HUES6 (cell line): Measurements from ENCODE around the gene ETV3L.

Source experiments
- H3K27ac ChIP-seq: 2 replicates; pipeline ENCODE4 v1.7.0; 2013; ENCODE audit warnings: low read depth, mild to moderate bottlenecking, low read length, inconsistent platforms
- H3K27me3 ChIP-seq: 2 replicates; pipeline ENCODE4 v1.6.1; 2013; ENCODE audit warnings: low read length; ENCODE audit not compliant: control insufficient read depth, insufficient read depth
- H3K36me3 ChIP-seq: 2 replicates; pipeline ENCODE4 v1.6.1; 2013; ENCODE audit warnings: low read length; ENCODE audit not compliant: control insufficient read depth, insufficient read depth
- H3K4me1 ChIP-seq: 2 replicates; pipeline ENCODE4 v1.6.1; 2013; ENCODE audit warnings: low read length; ENCODE audit not compliant: control insufficient read depth, insufficient read depth
- H3K4me3 ChIP-seq: 2 replicates; pipeline ENCODE4 v1.5.1; 2013; ENCODE audit warnings: low read depth, low read length
- H3K9ac ChIP-seq: one replicate; pipeline ENCODE4 v1.6.1; 2013; ENCODE audit warnings: mild to moderate bottlenecking, low read length
- H3K9me3 ChIP-seq: 2 replicates; pipeline ENCODE4 v1.6.1; 2013; ENCODE audit warnings: low read depth, low read length; ENCODE audit not compliant: control insufficient read depth, insufficient read depth

ETV3L gene

GRCh38 chr1:157091668-157092273 lies 7.8 kb downstream of the ETV3L start:
- H3K9ac ChIP-seq = no peak overlapping the region
- H3K27me3 ChIP-seq = no peaks in the 10 kb centered on the region
- peaks cover 6% of the 10 kb centered on the region; the same call in 1 of the 2 replicates for H3K4me1 ChIP-seq
- no peaks in the 10 kb centered on the region for H3K9me3 ChIP-seq
- H3K4me3 ChIP-seq = no peak overlapping the region
- H3K27ac ChIP-seq = no peak overlapping the region
- no peaks in the 10 kb centered on the region for H3K36me3 ChIP-seq

DNA sequence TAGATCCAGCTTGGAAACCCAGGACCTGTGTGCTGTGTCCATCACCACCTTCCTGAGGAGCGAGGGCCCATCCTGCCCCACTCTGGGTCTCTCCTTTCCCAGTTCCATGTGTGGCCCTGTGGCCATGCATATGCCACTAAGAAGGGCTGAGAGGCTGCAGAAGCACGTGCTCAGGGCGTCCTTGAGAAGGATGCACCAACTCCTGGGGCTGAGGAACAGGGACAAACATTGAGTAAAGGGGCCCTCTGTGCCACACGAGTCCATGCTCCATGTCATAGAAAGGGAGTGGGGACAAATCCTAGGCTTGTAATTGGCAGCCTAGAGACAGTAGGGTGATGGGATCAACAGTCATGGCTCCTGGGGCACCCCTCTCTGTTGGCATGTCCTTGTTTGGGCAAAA lies 8.4 kb downstream of the ETV3L start:
- Histone ChIP-seq H3K4me3 (no peak overlapping the region), H3K9ac (no peak overlapping the region), H3K27me3 (no peaks in the 10 kb centered on the region), H3K36me3 (no peaks in the 10 kb centered on the region), H3K27ac (no peak overlapping the region), H3K9me3 (no peaks in the 10 kb centered on the region), H3K4me1 (peaks cover 11% of the 10 kb centered on the region)

DNA sequence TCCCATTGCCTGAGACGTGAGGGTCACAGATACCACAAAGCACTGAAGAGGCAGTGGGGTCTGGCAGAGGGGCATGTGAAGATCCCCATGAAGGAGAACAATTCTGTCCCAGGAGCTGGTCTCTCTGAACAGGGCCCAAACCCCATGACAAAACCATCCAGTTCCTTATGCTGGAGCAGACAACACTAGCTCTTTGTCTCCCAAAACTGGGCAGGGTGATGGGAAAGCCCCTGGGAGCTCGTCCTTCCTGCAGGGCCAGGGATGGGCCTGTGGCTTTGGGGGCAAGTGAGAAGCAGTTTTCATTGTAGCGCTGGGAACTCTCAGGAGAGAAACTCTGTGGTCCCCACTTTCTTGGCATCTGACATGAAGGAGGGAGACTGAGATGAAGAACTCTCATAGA lies 8.8 kb downstream of the ETV3L start:
- Histone ChIP-seq H3K4me1 (peaks cover 13% of the 10 kb centered on the region), H3K9ac (no peak overlapping the region), H3K9me3 (no peaks in the 10 kb centered on the region), H3K27me3 (no peaks in the 10 kb centered on the region), H3K4me3 (no peak overlapping the region), H3K27ac (no peak overlapping the region), H3K36me3 (no peaks in the 10 kb centered on the region)

DNA sequence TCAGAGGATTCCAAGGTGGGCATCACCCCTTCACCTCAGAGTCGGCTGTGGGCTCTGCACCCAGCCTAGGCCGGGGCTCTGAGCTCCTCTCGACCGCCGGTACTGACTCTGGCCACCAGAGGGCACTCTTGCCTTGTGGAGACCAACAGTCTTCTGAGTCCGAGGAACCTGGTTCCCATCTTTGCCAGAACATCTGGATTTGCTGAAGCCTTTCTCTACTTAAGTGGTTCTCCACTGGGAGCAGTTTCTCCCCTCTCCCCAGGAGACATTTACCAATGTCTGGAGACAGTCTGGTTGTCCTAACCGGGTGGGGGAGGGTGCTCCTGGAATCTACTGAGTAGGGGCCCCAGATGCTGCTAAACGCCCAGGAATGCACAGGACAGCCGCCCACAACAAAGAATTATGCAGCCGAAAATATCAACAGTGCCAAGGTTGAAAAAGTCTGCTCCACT lies 9.4 kb downstream of the ETV3L start:
- no peaks in the 10 kb centered on the region for H3K9me3 ChIP-seq
- no peak overlapping the region for H3K9ac ChIP-seq
- H3K36me3 ChIP-seq = no peaks in the 10 kb centered on the region
- H3K4me1 ChIP-seq = peaks cover 13% of the 10 kb centered on the region
- H3K27me3 ChIP-seq = no peaks in the 10 kb centered on the region
- no peak overlapping the region for H3K4me3 ChIP-seq
- H3K27ac ChIP-seq = no peak overlapping the region

- H3K36me3 ChIP-seq = no peaks in the 10 kb centered on the region
- no peaks in the 10 kb centered on the region for H3K27me3 ChIP-seq
- no peak overlapping the region for H3K9ac ChIP-seq
- peaks cover 13% of the 10 kb centered on the region for H3K4me1 ChIP-seq
- no peak overlapping the region for H3K4me3 ChIP-seq
- no peaks in the 10 kb centered on the region for H3K9me3 ChIP-seq
- no peak overlapping the region for H3K27ac ChIP-seq
These were observed 9.8 kb downstream of the ETV3L start for GRCh38 chr1:157089789-157090188.

DNA sequence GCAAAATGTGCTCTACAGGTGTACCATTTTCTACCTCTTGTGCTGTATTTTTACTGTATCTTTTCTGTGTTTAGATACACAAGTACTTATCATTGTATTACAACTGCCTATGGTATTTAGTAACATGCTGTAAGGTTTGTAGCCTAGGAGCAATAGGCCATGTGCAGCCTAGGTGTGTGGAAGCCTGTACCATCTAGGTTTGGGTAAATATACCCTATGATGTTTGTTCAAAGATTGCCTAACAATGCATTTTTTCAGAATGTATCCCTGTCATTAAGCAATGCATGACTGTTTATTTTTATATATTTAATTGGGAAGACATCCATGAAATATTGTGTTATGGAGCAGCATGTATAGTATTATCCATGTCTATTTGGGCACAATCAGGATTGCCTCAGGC lies 11.0 kb downstream of the ETV3L start:
- Histone ChIP-seq H3K27me3 (no peaks in the 10 kb centered on the region), H3K9me3 (no peaks in the 10 kb centered on the region), H3K4me3 (no peak overlapping the region), H3K27ac (no peak overlapping the region), H3K4me1 (peaks cover 13% of the 10 kb centered on the region), H3K9ac (no peak overlapping the region), H3K36me3 (no peaks in the 10 kb centered on the region)

DNA sequence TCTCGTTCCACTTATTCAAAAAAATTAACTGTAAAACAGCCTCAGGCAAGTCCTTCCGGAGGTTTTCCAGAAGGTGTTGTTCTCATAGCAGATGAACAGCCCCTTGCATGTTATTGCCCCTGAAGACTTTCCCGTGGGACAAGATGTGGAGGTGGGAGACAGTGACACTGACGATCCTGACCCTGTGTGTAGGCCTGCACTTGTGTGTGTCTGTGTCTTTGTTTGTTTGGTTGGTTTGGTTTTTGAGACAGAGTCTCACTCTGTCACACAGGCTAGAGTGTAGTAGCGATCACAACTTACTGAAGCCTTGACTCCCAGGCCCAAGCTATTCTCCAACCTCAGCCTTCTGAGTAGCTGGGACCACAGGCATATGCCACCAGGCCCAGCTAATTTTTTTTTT lies 12.6 kb downstream of the ETV3L start:
- Histone ChIP-seq H3K9me3 (no peaks in the 10 kb centered on the region), H3K36me3 (no peaks in the 10 kb centered on the region), H3K27me3 (no peaks in the 10 kb centered on the region), H3K4me1 (peaks cover 13% of the 10 kb centered on the region), H3K9ac (no peak overlapping the region), H3K27ac (no peak overlapping the region), H3K4me3 (no peak overlapping the region)

- Histone ChIP-seq H3K9ac (no peak overlapping the region), H3K36me3 (no peaks in the 10 kb centered on the region), H3K4me3 (no peak overlapping the region), H3K27me3 (no peaks in the 10 kb centered on the region), H3K9me3 (no peaks in the 10 kb centered on the region), H3K4me1 (peaks cover 19% of the 10 kb centered on the region), H3K27ac (no peak overlapping the region)
These were observed 13.3 kb downstream of the ETV3L start for GRCh38 chr1:157086299-157086698.

GRCh38 chr1:157085421-157085820 lies 14.2 kb downstream of the ETV3L start:
- H3K9me3 ChIP-seq = no peaks in the 10 kb centered on the region
- no peaks in the 10 kb centered on the region for H3K36me3 ChIP-seq
- H3K9ac ChIP-seq = no peak overlapping the region
- peaks cover 17% of the 10 kb centered on the region for H3K4me1 ChIP-seq
- H3K27ac ChIP-seq = no peak overlapping the region
- H3K27me3 ChIP-seq = no peaks in the 10 kb centered on the region
- H3K4me3 ChIP-seq = no peak overlapping the region

GRCh38 chr1:157084720-157085119 lies 14.9 kb downstream of the ETV3L start:
- Histone ChIP-seq H3K27me3 (no peaks in the 10 kb centered on the region), H3K4me1 (peaks cover 15% of the 10 kb centered on the region), H3K27ac (no peak overlapping the region), H3K9ac (no peak overlapping the region), H3K4me3 (no peak overlapping the region), H3K9me3 (no peaks in the 10 kb centered on the region), H3K36me3 (no peaks in the 10 kb centered on the region)

DNA sequence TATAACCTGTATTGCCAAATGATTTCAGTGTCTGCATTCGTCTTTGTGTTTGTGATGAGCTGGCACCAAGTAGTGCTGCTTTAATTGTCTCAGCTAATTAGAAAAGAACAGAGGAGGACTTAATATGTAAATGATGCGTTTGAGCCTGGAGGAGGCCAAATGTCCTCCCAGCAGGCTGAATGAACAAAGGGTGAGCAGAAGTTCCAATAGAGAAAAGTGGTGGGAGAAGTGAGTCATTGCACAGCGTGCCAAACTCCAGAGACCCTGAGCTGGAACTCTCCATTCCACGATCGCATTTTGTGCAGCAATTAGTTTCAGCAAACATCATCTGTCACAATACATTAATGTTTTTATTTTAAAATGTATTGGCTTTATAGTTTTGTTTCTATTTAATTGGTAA lies 17.9 kb downstream of the ETV3L start:
- Histone ChIP-seq H3K36me3 (no peaks in the 10 kb centered on the region), H3K9me3 (no peaks in the 10 kb centered on the region), H3K27ac (no peak overlapping the region), H3K9ac (no peak overlapping the region), H3K4me1 (peaks cover 15% of the 10 kb centered on the region), H3K27me3 (no peaks in the 10 kb centered on the region), H3K4me3 (no peak overlapping the region)

DNA sequence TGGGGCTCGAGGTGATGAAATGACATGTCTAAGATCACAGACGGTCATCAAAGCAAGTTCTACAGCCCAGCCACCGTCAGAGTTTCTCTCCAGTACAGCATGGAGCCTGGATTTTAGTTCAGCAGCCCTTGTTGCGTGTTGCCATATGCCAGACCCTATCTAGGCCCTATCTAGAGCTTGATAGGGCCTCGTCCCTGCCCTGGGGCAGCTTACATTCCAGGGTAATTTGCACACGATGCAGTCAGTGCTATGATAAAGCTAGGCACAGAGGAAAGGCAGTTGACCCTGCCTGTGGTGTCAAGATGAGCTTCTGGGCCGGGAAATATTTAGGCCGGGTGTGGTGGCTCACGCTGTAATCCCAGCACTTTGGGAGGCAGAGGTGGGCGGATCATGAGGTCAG lies 18.9 kb downstream of the ETV3L start:
- Histone ChIP-seq H3K9ac (no peak overlapping the region), H3K4me3 (no peak overlapping the region), H3K36me3 (no peaks in the 10 kb centered on the region), H3K27me3 (no peaks in the 10 kb centered on the region), H3K4me1 (peaks cover 8% of the 10 kb centered on the region; the same call in 1 of the 2 replicates), H3K27ac (no peak overlapping the region), H3K9me3 (no peaks in the 10 kb centered on the region)
